NCI-H82 treated with DMSO at 0.1 percent for 48 hours (cell line): ENCODE data around the gene LYRM9.
"Not testable (repeated sequence)": the region's sequence is repeated elsewhere in the genome, so short reads cannot be mapped to it uniquely, and the experiment has no call there.

Experiments used
- DNase-seq: peaks from one replicate; lab custom pipeline; 2025; ENCODE audit not compliant: unreplicated experiment; lab: John Stamatoyannopoulos, UW

Gene LYRM9

GRCh38 chr17:27906623-27907022, 13.5 kb upstream of the LYRM9 start:
- DNase-seq: no peak

- peak; percentile 91 for DNase-seq
These were observed 13.0 kb upstream of the LYRM9 start for GRCh38 chr17:27906226-27906580.

- DNase-seq: peak; percentile 74
These were observed 12.5 kb upstream of the LYRM9 start for GRCh38 chr17:27905447-27906225.

GRCh38 chr17:27904534-27905446, 11.6 kb upstream of the LYRM9 start:
- no peak for DNase-seq

GRCh38 chr17:27904114-27904513, 10.9 kb upstream of the LYRM9 start:
- DNase-seq: no peak

- DNase-seq: no peak
These were observed 6.4 kb upstream of the LYRM9 start for GRCh38 chr17:27899525-27899924.

- no peak for DNase-seq
These were observed 4.9 kb upstream of the LYRM9 start for GRCh38 chr17:27898096-27898495.

- no peak for DNase-seq
These were observed 3.5 kb upstream of the LYRM9 start for GRCh38 chr17:27896701-27897100.

GRCh38 chr17:27895940-27896535, 2.9 kb upstream of the LYRM9 start:
- DNase-seq: no peak

GRCh38 chr17:27895123-27895895, 2.1 kb upstream of the LYRM9 start:
- DNase-seq: no peak

GRCh38 chr17:27893841-27894503, 807 bp upstream of the LYRM9 start:
- DNase-seq: peak; percentile 38

GRCh38 chr17:27892542-27892865, 661 bp downstream of the LYRM9 start:
- DNase-seq: no peak

- no peak for DNase-seq
These were observed 1.3 kb downstream of the LYRM9 start for GRCh38 chr17:27891841-27892240.

GRCh38 chr17:27889711-27890251, 3.4 kb downstream of the LYRM9 start:
- no peak for DNase-seq

GRCh38 chr17:27888945-27889344, 4.2 kb downstream of the LYRM9 start:
- no peak for DNase-seq

GRCh38 chr17:27888067-27888466, 5.1 kb downstream of the LYRM9 start:
- DNase-seq: no peak

- DNase-seq: not testable (repeated sequence)
These were observed 6.7 kb downstream of the LYRM9 start for GRCh38 chr17:27886348-27886906.

- DNase-seq: no peak
These were observed 10.9 kb downstream of the LYRM9 start for GRCh38 chr17:27882162-27882840.

GRCh38 chr17:27879987-27880608, 13.1 kb downstream of the LYRM9 start:
- peak; percentile 79 for DNase-seq
